G401.6 (cell line): Measurements from ENCODE around the gene CFHR5.
A peak's percentile ranks its signal among the peaks of the same experiment; 100 is the strongest.
"Not testable (repeated sequence)": the region's sequence is repeated elsewhere in the genome, so short reads cannot be mapped to it uniquely, and the experiment has no call there.

Experiments used
- FAIRE-seq: peaks from 2 replicates; lab custom pipeline; 2012; peaks lifted over from hg19 to GRCh38; lab: Jason Lieb, UNC

The CFHR5 gene

GRCh38 chr1:196977278-196977677 is at the start of gene CFHR5:
CFHR5 (plus strand) TSS chr1:196977556; CDS start chr1:196977665, 109 bp downstream.
- FAIRE-seq, result no peak

DNA sequence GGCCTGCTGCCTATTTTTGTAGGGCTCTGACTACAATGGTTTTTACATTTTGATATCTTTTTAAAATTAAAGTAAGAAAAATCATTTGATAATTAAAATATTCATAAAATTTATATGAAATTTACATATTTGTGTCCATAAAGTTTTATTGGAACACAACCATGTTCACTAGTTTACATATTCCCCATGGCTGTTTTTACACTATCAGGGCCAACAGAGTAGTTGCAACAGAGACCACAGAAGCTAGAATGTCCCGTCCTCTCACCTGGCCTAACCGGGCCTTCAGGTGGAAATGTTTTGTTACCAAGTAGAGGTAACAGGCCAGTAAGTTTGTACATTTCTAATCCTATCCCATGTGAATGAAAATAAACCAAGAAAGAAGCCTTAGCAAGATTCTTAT is 44.5 kb upstream of the CFHR5 start:
- FAIRE-seq, result not testable (repeated sequence)

DNA sequence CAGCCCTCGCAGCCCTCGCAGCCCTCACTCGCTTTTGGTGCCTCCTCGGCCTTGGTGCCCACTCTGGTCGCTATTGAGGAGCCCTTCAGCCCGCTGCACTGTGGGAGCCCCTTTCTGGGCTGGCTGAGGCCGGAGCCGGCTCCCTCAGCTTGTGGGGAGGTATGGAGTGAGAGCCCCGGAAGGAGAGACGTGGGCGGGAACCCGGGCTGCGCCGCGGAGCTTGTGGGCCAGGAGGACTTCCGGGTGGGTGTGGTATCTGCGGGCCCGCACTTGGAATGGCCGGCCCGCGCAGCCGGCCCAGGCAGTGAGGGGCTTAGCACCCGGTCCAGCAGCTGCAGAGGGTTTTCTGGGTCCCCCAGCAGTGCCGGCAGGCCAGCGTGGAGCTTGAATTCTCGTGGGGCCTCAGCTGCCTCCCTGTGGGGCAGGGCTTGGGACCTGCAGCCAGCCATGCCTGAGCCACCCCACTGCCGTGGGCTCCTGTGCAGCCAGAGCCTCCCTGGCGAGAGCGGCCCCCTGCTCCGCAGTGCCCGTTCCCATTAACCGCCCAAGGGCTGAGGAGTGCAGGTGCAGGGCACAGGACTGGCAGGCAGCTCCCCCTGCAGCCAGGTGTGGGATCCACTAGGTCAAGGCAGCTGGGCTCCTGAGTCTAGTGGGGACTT is 43.7 kb upstream of the CFHR5 start:
- no peak for FAIRE-seq

DNA sequence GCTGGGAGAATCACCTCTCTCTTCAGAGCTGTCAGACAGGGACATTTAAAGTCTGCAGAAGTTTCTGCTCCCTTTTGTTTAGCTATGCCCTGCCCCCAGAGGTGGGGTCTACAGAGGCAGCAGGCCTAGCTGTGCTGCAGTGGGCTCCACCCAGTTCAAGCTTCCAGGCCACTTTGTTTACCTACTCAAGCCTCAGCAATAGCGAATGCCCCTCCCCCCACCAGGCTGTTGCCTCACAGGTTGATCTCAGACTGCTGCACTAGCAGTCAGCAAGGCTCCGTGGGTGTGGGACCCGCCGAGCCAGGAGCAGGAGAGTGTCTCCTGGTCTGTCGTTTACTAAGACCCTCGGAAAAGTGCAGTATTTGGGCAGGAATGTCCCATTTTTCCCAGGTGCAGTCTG is 35.9 kb upstream of the CFHR5 start:
- not testable (repeated sequence) for FAIRE-seq

- FAIRE-seq, result not testable (repeated sequence)
Measured at GRCh38 chr1:196943568-196943967, 33.8 kb upstream of the CFHR5 start, which contains the start of gene CFHR2. CFHR2 (plus strand) TSS chr1:196943738; CDS start chr1:196943881, 143 bp downstream.

DNA sequence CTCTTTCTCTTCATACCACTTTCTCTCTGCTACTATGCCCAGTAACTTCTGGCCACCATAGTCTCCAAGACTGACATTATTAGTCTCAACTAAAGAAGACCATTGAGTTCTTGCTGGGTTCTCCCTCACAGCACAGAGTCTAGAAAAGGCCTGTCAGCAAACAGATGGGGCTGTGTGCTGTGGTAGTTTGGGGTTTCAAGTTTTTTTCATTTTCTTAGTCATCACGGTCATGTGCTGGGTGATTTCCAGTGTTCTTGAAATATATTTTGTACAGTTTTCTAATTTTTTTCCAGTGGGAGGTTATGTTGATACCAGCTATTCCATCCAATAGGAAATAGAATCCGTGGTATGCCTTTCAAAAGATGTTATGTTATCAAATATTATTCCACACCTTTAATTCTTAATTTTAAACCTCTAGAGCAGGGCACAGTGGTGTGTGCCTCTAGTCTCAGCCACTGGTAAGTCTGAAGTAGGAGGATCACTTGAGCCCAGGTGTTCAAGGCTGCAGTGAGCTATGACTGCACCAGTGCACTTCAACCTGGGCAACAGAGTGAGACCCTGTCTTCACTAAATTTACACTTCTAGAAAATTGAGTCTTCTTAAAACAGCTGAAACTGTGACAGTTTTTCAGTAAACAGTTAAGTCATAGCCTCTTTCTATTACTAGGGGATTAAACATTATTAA is 25.5 kb upstream of the CFHR5 start:
- no peak for FAIRE-seq

- FAIRE-seq, result no peak
Measured at GRCh38 chr1:196954778-196955177, 22.6 kb upstream of the CFHR5 start.

DNA sequence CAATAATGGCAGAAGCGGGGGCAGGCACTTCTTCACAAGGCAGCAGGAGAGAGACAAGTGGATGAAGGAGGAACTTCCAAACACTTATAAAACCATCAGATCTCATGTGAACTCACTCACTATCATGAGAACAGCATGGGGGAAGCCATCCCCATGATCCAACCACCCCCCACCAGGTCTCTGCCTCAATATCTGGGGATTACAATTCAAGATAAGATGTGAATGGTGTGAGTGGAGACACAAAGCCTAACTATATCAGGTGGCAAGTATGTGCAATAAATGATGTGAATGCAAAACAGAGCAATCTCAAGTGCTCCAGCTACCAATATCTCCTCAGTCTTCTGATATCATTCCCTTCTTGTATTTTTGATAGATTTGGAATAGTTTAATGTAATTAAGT is 21.4 kb upstream of the CFHR5 start:
- FAIRE-seq, result no peak

DNA sequence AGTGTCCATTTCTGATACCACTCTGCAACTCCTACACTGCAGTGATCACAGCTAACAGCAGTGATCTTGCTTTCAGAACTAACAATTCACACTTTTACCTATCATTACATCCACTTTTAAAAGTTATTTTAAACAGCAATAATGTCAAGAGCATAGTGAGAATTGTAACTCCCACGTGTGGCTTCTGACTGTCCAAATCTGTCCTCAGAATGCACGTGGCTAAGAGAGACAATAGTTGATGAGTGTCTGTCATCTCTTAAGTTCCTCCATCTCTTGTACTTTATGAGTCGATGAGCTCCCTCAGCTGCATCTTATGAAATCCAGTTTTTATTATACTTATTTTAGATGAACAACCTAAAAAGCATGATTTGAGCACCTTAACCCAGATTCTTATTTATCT is 16.5 kb upstream of the CFHR5 start:
- no peak for FAIRE-seq

DNA sequence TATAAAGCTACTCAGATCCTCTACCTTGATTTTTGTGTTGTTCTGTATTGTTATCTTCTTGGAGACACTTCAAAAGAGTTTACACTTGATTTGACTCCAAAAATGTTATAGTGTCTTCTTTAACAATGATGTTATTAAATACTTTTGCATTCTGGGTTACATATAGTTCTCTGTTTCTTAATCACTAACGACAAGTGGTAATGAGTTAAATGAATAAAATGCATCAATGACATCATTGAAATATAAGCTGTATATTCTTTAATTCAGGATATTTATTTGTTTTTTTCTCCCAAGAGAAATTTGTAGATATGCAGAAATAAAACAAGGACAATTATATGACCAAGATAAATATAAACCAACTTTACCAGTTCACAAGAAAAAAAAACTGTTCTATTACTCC is 7.2 kb upstream of the CFHR5 start:
- FAIRE-seq, result no peak

- no peak for FAIRE-seq
Measured at GRCh38 chr1:196976278-196976677, 1.1 kb upstream of the CFHR5 start.

- no peak for FAIRE-seq
Measured at GRCh38 chr1:196980859-196981258, 3.5 kb downstream of the CFHR5 start.

DNA sequence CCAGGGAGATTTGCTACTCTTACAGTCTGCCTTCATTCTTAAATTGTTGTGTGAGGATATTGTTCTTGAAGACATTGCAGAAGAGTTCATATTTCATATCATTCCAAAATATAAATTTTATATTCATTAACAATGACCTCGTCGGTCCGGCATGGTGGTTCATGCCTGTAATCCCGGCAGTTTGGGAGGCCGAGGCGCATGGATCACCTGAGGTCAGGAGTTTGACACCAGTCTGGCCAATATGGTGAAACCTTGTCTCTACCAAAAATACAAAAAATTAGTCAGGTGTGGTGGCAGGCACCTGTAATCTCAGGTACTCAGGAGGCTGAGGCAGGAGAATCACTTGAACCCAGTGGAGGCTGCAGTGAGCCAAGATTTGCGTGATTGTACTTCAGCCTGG is 4.9 kb downstream of the CFHR5 start:
- FAIRE-seq, result not testable (repeated sequence)

DNA sequence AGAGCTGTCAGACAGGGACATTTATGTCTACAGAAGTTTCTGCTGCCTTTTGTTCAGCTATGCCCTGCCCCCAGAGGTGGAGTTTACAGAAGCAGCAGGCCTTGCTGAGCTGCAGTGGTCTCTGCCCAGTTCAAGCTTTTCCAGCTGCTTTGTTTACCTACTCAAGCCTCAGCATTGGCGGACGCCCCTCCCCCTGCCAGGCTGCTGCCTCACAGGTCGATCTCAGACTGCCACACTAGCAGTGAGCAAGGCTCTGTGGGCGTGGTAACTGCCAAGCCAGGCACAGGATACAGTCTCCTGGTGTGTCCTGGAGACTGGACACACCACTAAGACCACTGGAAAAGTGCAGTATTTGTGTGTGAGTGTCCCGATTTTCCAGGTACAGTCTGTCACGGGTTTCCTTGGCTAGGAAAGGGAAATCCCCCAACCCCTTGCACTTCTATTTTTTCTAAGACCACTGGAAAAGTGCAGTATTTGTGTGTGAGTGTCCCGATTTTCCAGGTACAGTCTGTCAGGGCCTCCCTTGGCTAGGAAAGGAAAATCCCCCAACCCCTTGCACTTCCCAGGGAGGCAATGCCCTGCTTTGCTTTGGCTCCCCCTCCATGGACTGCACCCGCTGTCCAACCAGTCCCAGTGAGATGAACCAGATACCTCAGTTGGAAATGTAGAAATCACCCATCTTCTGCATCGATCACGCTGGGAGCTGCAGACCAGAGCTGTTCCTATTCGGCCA is 14.7 kb downstream of the CFHR5 start:
- FAIRE-seq, result not testable (repeated sequence)

GRCh38 chr1:196993916-196994315 is 16.6 kb downstream of the CFHR5 start:
- FAIRE-seq, result no peak

GRCh38 chr1:196997423-196997822 is 20.1 kb downstream of the CFHR5 start:
- no peak for FAIRE-seq

- peak; percentile 27 for FAIRE-seq
Measured at GRCh38 chr1:197001828-197002227, 24.5 kb downstream of the CFHR5 start.

GRCh38 chr1:197003132-197003531 is 25.8 kb downstream of the CFHR5 start:
- FAIRE-seq, result no peak

GRCh38 chr1:197008861-197009260 is 31.5 kb downstream of the CFHR5 start:
- no peak for FAIRE-seq

DNA sequence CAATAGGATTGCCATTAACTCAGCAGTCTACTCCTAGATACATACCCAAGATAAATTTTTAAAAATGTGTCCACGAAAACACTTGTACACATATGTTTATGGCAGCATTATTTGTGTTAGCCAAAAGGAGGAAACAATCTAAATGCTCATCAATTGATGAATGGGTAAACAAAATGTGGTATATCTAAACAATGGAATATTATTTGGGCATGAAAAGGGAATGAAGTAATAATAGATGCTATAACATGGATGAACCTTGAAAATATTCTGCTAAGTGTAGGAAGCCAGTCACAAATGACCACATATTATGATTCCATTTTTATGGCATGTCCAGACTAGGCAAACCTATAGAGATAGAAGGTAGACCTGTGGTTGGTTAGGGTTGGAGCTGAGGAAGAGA is 34.3 kb downstream of the CFHR5 start:
- no peak for FAIRE-seq

DNA sequence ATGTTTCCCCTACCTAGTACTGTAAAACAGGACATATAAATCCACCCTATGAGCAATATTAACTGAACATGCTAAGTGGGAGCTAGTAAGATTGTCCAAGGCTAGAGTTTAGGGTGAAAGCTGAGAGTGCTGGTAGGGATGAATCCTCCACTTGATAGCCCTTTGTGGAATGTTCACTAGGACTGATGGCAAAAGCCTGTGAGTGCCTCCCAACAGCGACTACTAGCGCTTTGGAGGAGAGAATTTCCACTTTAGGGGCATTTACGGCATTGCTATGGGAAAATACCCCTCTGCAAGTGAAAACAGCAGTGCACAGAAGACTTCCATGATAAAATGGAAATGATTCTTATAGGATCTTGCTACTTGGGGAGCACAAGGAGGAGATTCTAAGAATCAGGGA is 35.9 kb downstream of the CFHR5 start:
- no peak for FAIRE-seq

GRCh38 chr1:197016751-197017150 is 39.4 kb downstream of the CFHR5 start:
- no peak for FAIRE-seq

- no peak for FAIRE-seq
Measured at GRCh38 chr1:197017558-197018146, 40.3 kb downstream of the CFHR5 start.
